ENCODE measurements around the gene OBP2A.

OBP2A gene

DNA sequence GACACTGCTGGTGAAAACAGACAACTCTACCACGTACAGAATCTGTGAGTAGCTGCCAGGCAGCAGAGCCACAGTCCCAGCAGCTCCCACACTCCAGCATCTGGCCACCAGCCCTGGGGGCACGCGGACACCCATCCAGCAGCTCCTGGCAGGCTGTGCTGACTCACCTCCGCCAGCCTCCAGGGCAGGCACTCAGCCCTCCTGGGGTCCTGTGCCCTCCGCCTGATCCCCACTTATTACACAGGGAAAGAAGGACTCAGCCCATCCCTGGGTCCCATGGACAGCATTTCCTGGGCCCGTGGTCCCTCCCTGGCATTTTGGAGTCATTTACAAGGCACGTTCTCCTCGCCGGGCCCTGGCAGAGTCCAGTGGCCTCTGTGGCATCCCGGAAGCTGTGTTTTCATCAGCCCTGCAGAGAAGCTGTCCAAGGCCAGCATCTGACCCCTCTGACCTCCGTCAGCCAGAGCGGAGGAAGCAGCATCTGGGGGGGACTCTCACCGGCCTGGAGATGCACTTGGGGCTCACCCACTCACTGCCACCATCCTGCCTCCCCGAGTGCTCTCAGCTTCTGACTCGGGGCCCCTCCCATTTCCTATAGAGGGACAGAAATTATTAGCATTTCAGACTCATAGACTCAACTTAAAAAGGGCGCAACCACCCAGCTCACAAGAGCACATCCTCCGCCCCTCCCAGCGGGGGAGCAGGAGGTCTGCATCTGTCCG lies 37.2 kb downstream of the OBP2A start:
- Mint-ChIP-seq H3K4me1 (no peaks in the 10 kb centered on the region), H3K36me3 (ENCODE audit: low read depth) (no peaks in the 10 kb centered on the region), H3K9me3 (no peaks in the 10 kb centered on the region), H3K27me3 (peaks cover 3% of the 10 kb centered on the region), H3K27ac (no peak overlapping the region), H3K4me3 (no peak overlapping the region)
- no peak for DNase-seq
- ATAC-seq, result no peak

DNA sequence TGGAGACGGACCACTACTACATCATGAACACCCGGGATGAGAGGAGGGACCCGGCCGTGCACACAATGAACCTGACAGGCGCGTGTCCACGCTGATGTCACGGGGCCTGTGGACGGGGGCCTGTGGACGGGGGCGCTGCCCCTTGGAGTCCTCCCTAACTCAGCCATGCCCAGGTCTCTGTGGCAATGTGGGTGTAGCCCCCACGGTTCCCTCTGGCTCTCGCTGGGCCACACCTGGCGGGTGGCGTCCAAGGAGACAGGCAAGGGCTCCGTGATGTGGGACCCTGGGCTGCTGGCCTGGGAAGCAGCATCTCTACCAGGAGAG lies 37.7 kb downstream of the OBP2A start:
- Mint-ChIP-seq H3K36me3 (ENCODE audit: low read depth) (no peaks in the 10 kb centered on the region), H3K27me3 (peaks cover 3% of the 10 kb centered on the region)
- no peak for ATAC-seq

DNA sequence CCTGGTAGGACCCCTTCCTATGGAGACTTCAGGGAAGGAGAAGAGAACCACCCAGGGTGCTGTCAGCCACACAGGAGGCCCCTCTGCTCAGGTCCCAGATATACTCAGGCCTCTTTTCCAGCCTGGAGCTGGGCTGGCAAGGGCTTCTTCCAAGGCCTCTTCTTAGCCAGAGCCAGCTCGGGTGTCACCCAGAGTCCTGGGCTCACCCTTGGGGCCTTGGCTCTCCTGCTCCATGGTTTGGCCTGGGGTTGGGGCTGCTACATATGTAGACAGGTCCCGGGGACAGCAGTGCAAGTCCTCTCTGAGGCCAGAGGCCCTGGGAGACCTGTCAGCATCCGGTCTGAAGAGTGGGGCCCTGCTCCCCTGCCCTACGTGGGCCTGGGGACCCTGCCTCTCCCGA lies 38.4 kb downstream of the OBP2A start:
- Mint-ChIP-seq H3K4me3 (no peak overlapping the region), H3K4me1 (no peaks in the 10 kb centered on the region), H3K27ac (no peak overlapping the region), H3K9me3 (no peaks in the 10 kb centered on the region), H3K36me3 (ENCODE audit: low read depth) (no peaks in the 10 kb centered on the region), H3K27me3 (peaks cover 3% of the 10 kb centered on the region)
- no peak for ATAC-seq
- DNase-seq, result no peak

More for the DNA sequence above, 37.7 kb downstream of the OBP2A start:
- Mint-ChIP-seq H3K9me3 (no peaks in the 10 kb centered on the region), H3K4me3 (no peak overlapping the region), H3K4me1 (no peaks in the 10 kb centered on the region), H3K27ac (no peak overlapping the region)
- no peak for DNase-seq

DNA sequence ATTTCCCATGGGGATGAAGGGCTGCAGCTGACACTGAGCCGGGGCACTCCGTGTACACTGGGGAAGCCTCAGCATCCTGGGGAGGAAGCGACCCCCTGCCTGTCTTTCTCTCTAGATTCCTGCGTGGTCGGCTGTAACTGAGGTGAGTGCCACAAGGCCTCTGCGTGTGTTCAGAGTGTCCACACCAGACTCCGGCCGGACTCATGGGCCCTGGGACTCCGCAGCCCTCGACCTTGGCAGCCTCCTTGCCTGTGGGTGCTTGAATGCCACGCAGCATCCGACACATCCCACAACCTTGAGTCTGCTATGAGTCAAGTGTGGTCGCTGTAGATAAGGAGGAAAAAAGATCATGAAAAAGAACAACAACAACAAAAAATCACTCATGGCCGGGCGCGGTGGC lies 39.0 kb downstream of the OBP2A start:
- Mint-ChIP-seq H3K36me3 (ENCODE audit: low read depth) (no peaks in the 10 kb centered on the region), H3K4me1 (no peaks in the 10 kb centered on the region), H3K4me3 (no peak overlapping the region), H3K27me3 (peaks cover 3% of the 10 kb centered on the region), H3K27ac (no peak overlapping the region), H3K9me3 (no peaks in the 10 kb centered on the region)
- DNase-seq, result no peak
- ATAC-seq, result no peak

DNA sequence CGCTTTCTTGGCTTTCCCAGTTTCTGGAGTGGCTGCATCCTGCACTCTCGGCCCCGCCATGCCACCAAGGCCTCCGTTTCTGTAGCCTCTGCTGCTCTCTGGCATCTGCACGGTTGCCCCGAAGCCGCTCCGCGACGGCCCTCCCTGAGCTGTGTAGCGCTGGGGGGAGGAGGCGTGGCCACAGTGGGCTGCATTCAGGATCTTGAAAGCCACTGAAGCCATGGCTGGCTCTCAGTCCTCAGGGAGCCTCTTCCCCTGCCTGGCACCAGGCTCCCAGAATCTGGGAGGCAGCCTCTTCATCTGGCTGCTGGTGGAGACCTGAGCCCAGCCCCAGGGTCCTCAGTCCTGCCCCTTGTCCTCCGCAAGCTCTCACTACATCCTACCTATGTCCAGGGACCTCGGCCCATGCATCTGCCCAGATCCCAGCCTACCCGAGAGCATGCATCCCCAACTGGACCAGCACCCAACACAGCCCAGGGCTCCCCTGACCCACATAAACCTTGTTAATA lies 40.7 kb downstream of the OBP2A start:
- Mint-ChIP-seq H3K4me3 (no peak overlapping the region), H3K36me3 (ENCODE audit: low read depth) (no peaks in the 10 kb centered on the region), H3K27ac (no peak overlapping the region), H3K4me1 (no peaks in the 10 kb centered on the region), H3K27me3 (peaks cover 9% of the 10 kb centered on the region), H3K9me3 (no peaks in the 10 kb centered on the region)
- no peak for ATAC-seq
- DNase-seq, result no peak

DNA sequence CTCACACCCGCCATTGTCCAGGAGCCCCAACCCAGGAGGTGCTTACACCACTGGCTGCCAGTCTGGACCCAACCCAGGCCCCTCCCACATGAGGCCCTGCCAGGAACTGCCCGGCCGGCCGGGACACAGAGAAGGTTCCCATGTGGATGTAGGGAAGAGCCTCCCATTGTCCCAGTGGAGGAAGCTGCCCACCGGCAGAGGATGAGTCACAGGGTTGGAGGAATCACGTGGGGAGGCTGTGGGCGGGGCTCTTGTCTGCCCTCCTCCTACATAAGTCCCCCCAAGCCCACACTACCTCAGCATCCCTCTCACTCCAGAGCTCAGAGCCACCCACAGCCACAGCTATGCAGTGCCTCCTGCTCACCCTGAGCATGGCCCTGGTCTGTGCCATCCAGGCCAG lies 41.7 kb downstream of the OBP2A start:
- Mint-ChIP-seq H3K4me3 (no peak overlapping the region), H3K4me1 (no peaks in the 10 kb centered on the region), H3K36me3 (ENCODE audit: low read depth) (no peaks in the 10 kb centered on the region), H3K9me3 (no peaks in the 10 kb centered on the region), H3K27ac (no peak overlapping the region), H3K27me3 (peaks cover 9% of the 10 kb centered on the region)
- DNase-seq (no peak), ATAC-seq (no peak)

DNA sequence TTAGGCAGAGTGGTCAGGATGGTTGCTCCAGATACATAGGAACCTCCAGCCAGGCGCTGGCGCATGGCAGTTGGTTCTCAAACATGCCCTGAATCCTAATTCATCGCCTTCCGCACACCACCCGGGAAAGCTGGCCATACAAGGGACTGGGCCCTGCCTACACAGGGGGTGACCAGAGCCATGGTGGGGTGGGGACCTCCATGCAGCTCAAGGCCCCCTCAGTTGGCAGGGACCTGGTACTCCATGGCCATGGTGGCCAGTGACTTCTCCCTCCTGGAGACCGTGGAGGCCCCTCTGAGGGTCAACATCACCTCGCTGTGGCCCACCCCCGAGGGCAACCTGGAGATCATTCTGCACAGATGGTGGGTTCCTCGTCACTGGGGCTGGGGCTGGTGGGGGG lies 42.4 kb downstream of the OBP2A start:
- DNase-seq (no peak), ATAC-seq (no peak)
- Mint-ChIP-seq H3K4me3 (no peak overlapping the region), H3K27ac (no peak overlapping the region), H3K4me1 (no peaks in the 10 kb centered on the region), H3K27me3 (peaks cover 8% of the 10 kb centered on the region), H3K9me3 (no peaks in the 10 kb centered on the region), H3K36me3 (ENCODE audit: low read depth) (no peaks in the 10 kb centered on the region)

DNA sequence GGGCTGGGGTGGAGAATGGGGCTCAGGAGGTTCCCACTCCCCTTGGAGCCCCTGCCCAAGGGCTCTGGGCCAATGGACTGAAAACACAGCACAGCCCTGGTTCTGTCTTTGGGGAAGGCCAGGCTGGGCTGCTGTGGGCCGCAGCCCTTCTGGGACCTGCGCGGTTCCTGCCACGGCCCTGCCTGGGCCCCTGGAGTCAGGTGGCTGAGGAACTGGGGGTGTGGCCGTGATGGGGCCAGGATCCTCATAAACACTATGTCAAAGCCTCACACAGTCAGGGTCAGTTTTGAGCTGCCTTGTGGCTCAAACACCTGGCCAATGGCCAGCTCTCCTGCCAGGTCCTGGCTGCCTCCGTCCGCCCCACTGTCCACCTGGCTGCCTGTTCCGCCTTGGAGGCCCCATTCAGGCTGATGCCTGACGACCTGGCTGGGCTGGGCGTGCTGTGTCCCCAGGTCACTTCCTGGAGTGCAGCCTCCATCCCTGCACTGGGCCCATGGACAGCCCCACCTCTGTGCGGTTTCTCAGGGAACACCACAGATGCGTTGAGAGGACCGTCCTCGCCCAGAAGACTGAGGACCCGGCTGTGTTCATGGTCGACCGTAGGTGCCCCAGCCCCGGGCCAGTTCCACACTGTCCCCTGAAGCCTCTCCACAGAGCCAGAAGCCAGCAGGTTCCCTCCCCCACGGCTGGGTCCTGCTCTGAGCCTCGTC lies 43.1 kb downstream of the OBP2A start:
- DNase-seq, result no peak
- Mint-ChIP-seq H3K36me3 (ENCODE audit: low read depth) (no peaks in the 10 kb centered on the region), H3K4me3 (no peak overlapping the region), H3K9me3 (no peaks in the 10 kb centered on the region), H3K27me3 (peaks cover 6% of the 10 kb centered on the region), H3K27ac (no peak overlapping the region), H3K4me1 (no peaks in the 10 kb centered on the region)
- no peak for ATAC-seq

DNA sequence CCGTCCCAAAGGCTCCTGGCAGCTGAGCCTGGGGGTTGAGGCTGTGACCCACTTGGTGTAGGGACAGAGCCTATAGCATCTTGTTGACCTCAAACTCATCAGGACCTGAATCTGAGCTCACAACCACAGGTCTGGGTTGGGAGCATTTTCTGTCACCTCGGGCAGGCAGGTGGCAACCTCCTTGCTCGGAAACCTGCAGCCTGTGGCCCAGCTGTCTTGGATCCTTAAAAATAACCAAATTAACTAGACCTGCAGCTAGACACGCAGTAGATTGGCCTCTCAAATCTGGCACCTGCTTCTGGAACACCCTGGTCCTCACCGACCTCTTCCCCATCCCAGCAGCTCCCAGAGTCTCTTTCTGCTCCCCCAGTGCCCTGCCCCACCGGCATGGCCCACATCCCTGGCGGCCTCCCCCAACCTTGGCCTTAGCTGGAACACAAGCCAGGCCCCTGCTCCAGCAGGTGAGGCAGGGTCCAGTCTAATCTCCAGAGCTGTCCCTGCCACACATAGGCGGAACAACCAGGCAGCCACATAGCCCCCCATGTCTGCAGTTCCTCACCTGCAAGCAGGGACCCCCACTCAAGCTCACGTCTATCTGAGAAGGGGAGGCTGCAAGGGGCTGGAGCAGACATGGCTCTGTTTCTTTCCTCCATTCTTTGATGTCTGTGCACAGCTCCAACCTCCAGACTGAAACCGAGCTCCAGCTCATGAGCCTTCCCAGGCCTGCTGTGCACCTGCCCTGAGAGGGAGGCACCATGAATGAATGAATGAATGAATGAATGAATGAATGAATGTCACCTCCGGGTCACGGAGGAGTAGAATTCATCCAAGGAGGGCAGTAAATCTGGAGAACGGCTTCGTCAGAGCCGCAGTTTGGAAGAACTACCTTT lies 43.9 kb downstream of the OBP2A start:
- H3K27ac Mint-ChIP-seq, result no peak overlapping the region
- peaks cover 6% of the 10 kb centered on the region for H3K27me3 Mint-ChIP-seq
- no peaks in the 10 kb centered on the region for H3K9me3 Mint-ChIP-seq
- no peaks in the 10 kb centered on the region for H3K36me3 Mint-ChIP-seq (ENCODE audit: low read depth)
- no peak overlapping the region for H3K4me3 Mint-ChIP-seq
- no peaks in the 10 kb centered on the region for H3K4me1 Mint-ChIP-seq
- ATAC-seq (no peak), DNase-seq (no peak)

DNA sequence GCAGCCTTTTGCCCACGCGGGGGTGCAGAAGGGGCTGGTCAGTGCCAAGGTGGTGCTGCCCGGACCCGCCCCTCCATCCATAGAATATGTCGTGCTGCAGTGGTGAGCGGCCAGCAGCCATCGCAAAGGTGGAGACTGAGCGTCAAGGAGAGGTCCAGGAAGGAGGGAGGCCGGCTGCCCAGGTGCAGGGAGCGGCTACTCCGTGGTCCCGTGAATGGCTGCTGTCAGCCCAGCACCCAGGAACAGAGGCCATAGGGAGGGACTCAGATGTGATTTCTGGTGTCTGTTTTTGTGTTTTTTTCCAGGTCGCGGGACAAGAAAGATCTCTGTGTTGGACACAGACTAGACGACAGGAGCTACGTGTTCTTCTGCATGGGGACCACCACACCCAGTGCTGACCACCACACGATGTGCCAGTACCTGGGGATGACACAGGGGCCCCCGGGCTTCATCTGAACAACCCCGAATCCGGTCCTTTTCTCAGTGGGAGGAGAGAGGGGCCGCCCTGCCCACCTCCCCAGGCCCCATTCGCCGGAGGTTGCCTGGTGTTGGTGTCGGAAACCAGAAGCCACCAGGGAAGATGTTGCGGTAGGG lies 44.7 kb downstream of the OBP2A start:
- H3K36me3 Mint-ChIP-seq (ENCODE audit: low read depth), result no peaks in the 10 kb centered on the region
- H3K4me3 Mint-ChIP-seq, result no peak overlapping the region
- no peaks in the 10 kb centered on the region for H3K4me1 Mint-ChIP-seq
- no peaks in the 10 kb centered on the region for H3K9me3 Mint-ChIP-seq
- H3K27me3 Mint-ChIP-seq, result peaks cover 9% of the 10 kb centered on the region
- ATAC-seq (no peak), DNase-seq (no peak)
- H3K27ac Mint-ChIP-seq, result no peak overlapping the region

DNA sequence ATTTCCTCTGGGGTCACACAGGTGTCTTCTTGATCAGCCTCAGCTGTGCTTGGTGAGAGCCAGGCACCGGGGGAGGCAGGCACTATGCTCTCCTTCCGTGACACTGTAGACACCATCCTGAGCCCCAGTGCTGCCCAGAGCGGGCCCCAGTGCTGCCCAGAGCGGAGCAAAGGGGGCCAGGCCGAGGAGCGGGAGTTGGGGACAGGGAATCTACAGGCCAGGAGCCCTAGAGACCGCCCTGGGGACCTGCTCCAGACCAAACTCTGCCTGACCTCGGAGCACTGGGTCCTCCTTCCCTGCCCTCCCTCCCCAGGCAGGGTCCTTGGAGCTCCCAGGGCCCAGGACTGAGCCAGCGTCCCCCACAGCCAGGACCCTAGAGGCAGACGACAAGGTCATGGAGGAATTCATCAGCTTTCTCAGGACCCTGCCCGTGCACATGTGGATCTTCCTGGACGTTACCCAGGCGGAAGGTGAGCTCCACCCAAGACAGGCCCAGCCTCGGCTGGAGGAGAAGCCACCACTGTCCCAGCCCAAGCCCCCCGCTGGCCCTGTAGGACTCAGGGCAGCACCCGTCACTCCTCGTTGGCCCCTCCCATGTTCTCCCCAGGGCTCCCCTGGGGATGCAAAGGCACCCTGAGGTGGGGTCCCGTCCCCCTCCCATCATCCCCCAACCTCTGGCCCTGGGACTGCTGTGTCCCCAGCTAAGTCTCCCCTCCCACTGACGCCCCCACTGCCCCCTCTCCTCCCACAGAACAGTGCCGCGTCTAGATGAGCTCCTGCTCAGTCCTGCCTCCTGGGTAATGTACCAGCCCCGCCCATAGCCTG lies 45.8 kb downstream of the OBP2A start:
- no peaks in the 10 kb centered on the region for H3K9me3 Mint-ChIP-seq
- no peak for DNase-seq
- H3K27me3 Mint-ChIP-seq, result peaks cover 17% of the 10 kb centered on the region
- no peaks in the 10 kb centered on the region for H3K4me1 Mint-ChIP-seq
- H3K27ac Mint-ChIP-seq, result no peak overlapping the region
- ATAC-seq, result no peak
- no peak overlapping the region for H3K4me3 Mint-ChIP-seq
- H3K36me3 Mint-ChIP-seq (ENCODE audit: low read depth), result no peaks in the 10 kb centered on the region

DNA sequence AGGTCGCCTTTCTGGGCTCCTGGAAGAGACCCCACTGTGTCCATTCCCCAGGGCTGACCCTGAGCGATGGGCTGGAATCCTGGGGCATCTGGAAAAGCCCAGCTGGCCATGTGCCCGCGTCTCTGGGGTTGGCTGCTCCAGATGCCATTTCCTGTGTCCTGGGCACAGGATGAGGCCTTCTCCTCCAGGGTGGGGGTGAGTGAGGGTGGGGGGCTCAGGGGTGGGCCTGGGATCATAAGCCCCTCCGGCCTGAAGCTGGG lies 46.3 kb downstream of the OBP2A start:
- no peak overlapping the region for H3K4me3 Mint-ChIP-seq
- H3K27ac Mint-ChIP-seq, result no peak overlapping the region
- no peaks in the 10 kb centered on the region for H3K9me3 Mint-ChIP-seq
- no peak for ATAC-seq
- no peaks in the 10 kb centered on the region for H3K4me1 Mint-ChIP-seq
- H3K36me3 Mint-ChIP-seq (ENCODE audit: low read depth), result no peaks in the 10 kb centered on the region
- DNase-seq, result no peak
- peaks cover 17% of the 10 kb centered on the region for H3K27me3 Mint-ChIP-seq

DNA sequence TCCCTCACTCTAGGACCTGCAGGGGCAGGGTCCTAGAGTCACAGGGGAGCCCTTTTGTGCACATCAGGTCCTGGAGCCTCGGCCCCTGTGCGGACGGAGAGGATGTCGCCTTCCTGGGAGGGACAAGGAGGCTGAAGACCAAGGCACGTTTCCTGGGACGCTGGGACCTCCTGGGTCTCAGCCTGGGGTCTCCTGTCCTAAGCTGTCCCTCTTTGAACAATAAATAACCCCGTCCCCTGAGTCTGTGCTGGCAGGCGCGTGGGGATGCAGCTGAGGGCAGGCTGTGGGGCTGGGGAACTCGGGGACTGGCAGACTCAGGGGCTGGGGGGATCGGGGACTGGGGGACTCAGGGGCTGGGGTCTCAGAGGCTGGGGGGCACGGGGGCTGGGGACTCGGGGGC lies 46.7 kb downstream of the OBP2A start:
- Mint-ChIP-seq H3K4me1 (no peaks in the 10 kb centered on the region), H3K27me3 (peaks cover 17% of the 10 kb centered on the region), H3K27ac (no peak overlapping the region)

DNA sequence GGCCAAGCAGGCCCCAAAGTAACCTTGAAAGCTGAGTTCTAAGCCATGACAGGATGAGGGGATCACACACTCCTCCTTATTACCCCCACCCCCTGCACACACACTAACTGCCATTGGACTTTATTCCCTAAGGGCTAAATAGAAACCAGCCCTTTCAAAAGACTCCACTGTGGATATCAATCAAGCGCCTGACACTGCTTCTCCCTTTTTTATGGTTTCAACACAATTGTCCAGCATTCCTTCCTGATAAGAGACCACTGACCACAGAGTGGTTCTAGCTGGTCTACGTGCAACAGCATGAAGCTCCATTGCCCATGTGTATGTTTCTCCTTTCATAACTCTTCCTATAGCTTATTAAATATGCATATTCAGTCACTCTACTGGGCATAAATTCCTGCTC lies 50.3 kb downstream of the OBP2A start:
- H3K4me1 Mint-ChIP-seq, result no peaks in the 10 kb centered on the region
- no peaks in the 10 kb centered on the region for H3K9me3 Mint-ChIP-seq

More for the DNA sequence above, 46.7 kb downstream of the OBP2A start:
- ATAC-seq, result no peak
- H3K4me3 Mint-ChIP-seq, result no peak overlapping the region
- H3K9me3 Mint-ChIP-seq, result no peaks in the 10 kb centered on the region
- DNase-seq, result no peak
- H3K36me3 Mint-ChIP-seq (ENCODE audit: low read depth), result no peaks in the 10 kb centered on the region

More for the DNA sequence above, 50.3 kb downstream of the OBP2A start:
- Mint-ChIP-seq H3K4me3 (no peak overlapping the region), H3K27me3 (peaks cover 20% of the 10 kb centered on the region), H3K27ac (no peak overlapping the region), H3K36me3 (ENCODE audit: low read depth) (no peaks in the 10 kb centered on the region)
- DNase-seq, result no peak
- no peak for ATAC-seq

All from activated naive CD8-positive, alpha-beta T cell treated with anti-CD3 and anti-CD28 coated beads, Interleukin-2, amount 50 U/mL, for 24 hours (primary cell).